HUES48 (cell line): ENCODE results near the gene BORCS6.

ENCODE experiments used
- H3K27ac ChIP-seq: one replicate; pipeline ENCODE4 v1.7.0; 2013; ENCODE audit warnings: low read depth, low read length, inconsistent platforms
- H3K27me3 ChIP-seq: 2 replicates; pipeline ENCODE4 v1.6.1; 2013; ENCODE audit warnings: mild to moderate bottlenecking, low read length; ENCODE audit not compliant: control insufficient read depth, insufficient read depth
- H3K36me3 ChIP-seq: 2 replicates; pipeline ENCODE4 v1.6.1; 2013; ENCODE audit warnings: low read length; ENCODE audit not compliant: control insufficient read depth, insufficient read depth
- H3K4me1 ChIP-seq: 2 replicates; pipeline ENCODE4 v1.6.1; 2013; ENCODE audit warnings: mild to moderate bottlenecking, low read length; ENCODE audit not compliant: control insufficient read depth, insufficient read depth
- H3K4me3 ChIP-seq: 2 replicates; pipeline ENCODE4 v1.5.1; 2013; ENCODE audit warnings: mild to moderate bottlenecking, low read depth, low read length
- H3K9ac ChIP-seq: 2 replicates; pipeline ENCODE4 v1.6.1; 2013; ENCODE audit warnings: mild to moderate bottlenecking, low read depth, low read length, moderate library complexity
- H3K9me3 ChIP-seq: 2 replicates; pipeline ENCODE4 v1.6.1; 2013; ENCODE audit warnings: low read length; ENCODE audit not compliant: control insufficient read depth, insufficient read depth

Gene BORCS6

GRCh38 chr17:8189711-8190477 is at the start of gene BORCS6:
BORCS6 (minus strand) TSS chr17:8190180; CDS start chr17:8190140, 40 bp downstream.
- Histone ChIP-seq H3K36me3 (no peaks in the 10 kb centered on the region), H3K9me3 (no peaks in the 10 kb centered on the region), H3K27me3 (peaks cover 13% of the 10 kb centered on the region), H3K9ac (no peak within 1 kb of the TSS), H3K27ac (peak within 1 kb of the TSS; percentile 52), H3K4me3 (peak within 1 kb of the TSS; percentile 78), H3K4me1 (peaks cover 8% of the 10 kb centered on the region)

- no peak overlapping the region for H3K4me3 ChIP-seq
- no peak overlapping the region for H3K9ac ChIP-seq
- H3K27me3 ChIP-seq: no peaks in the 10 kb centered on the region
- H3K36me3 ChIP-seq: peaks cover 78% of the 10 kb centered on the region
- H3K9me3 ChIP-seq: no peaks in the 10 kb centered on the region
- no peak overlapping the region for H3K27ac ChIP-seq
- no peaks in the 10 kb centered on the region for H3K4me1 ChIP-seq
Measured at GRCh38 chr17:8237886-8238285, 47.9 kb upstream of the BORCS6 start.

- Histone ChIP-seq H3K4me1 (no peaks in the 10 kb centered on the region), H3K9me3 (no peaks in the 10 kb centered on the region), H3K4me3 (no peak overlapping the region), H3K9ac (no peak overlapping the region), H3K36me3 (peaks cover 82% of the 10 kb centered on the region), H3K27ac (no peak overlapping the region), H3K27me3 (no peaks in the 10 kb centered on the region)
Measured at GRCh38 chr17:8237175-8237574, 47.2 kb upstream of the BORCS6 start.

- Histone ChIP-seq H3K36me3 (peaks cover 93% of the 10 kb centered on the region), H3K4me1 (no peaks in the 10 kb centered on the region), H3K9me3 (no peaks in the 10 kb centered on the region), H3K27me3 (no peaks in the 10 kb centered on the region), H3K4me3 (no peak overlapping the region), H3K27ac (no peak overlapping the region), H3K9ac (no peak overlapping the region)
Measured at GRCh38 chr17:8235676-8236075, 45.7 kb upstream of the BORCS6 start.

- H3K27me3 ChIP-seq: no peaks in the 10 kb centered on the region
- H3K4me3 ChIP-seq: no peak overlapping the region
- H3K4me1 ChIP-seq: no peaks in the 10 kb centered on the region
- H3K36me3 ChIP-seq: peaks cover 97% of the 10 kb centered on the region
- no peak overlapping the region for H3K9ac ChIP-seq
- H3K27ac ChIP-seq: no peak overlapping the region
- no peaks in the 10 kb centered on the region for H3K9me3 ChIP-seq
Measured at GRCh38 chr17:8234361-8235270, 44.6 kb upstream of the BORCS6 start.

GRCh38 chr17:8231701-8232100 is 41.7 kb upstream of the BORCS6 start:
- H3K4me3 ChIP-seq: no peak overlapping the region
- no peak overlapping the region for H3K9ac ChIP-seq
- no peaks in the 10 kb centered on the region for H3K27me3 ChIP-seq
- H3K9me3 ChIP-seq: no peaks in the 10 kb centered on the region
- H3K4me1 ChIP-seq: 0 out of 2 replicates have a peak, but pooled peaks cover 6% of the 10 kb centered on the region
- H3K36me3 ChIP-seq: peaks cover 98% of the 10 kb centered on the region
- no peak overlapping the region for H3K27ac ChIP-seq

GRCh38 chr17:8227238-8227581 is 37.2 kb upstream of the BORCS6 start:
- H3K27ac ChIP-seq: peak overlapping the region; percentile 31
- H3K9me3 ChIP-seq: no peaks in the 10 kb centered on the region
- H3K4me1 ChIP-seq: peaks cover 11% of the 10 kb centered on the region; the same call in 1 of the 2 replicates
- H3K36me3 ChIP-seq: peaks cover 53% of the 10 kb centered on the region
- no peak overlapping the region for H3K9ac ChIP-seq
- H3K27me3 ChIP-seq: no peaks in the 10 kb centered on the region
- H3K4me3 ChIP-seq: peak overlapping the region; percentile 75

- Histone ChIP-seq H3K9me3 (no peaks in the 10 kb centered on the region), H3K9ac (peak overlapping the region; percentile 74), H3K27me3 (no peaks in the 10 kb centered on the region), H3K4me1 (peaks cover 11% of the 10 kb centered on the region; the same call in 1 of the 2 replicates), H3K36me3 (peaks cover 47% of the 10 kb centered on the region), H3K4me3 (peak overlapping the region; percentile 75), H3K27ac (peak overlapping the region; percentile 86)
Measured at GRCh38 chr17:8226536-8227237, 36.7 kb upstream of the BORCS6 start.

- Histone ChIP-seq H3K9me3 (no peaks in the 10 kb centered on the region), H3K9ac (peak overlapping the region; percentile 74), H3K4me3 (peak overlapping the region; percentile 75), H3K4me1 (peaks cover 11% of the 10 kb centered on the region; the same call in 1 of the 2 replicates), H3K36me3 (peaks cover 40% of the 10 kb centered on the region), H3K27ac (peak overlapping the region; percentile 86), H3K27me3 (no peaks in the 10 kb centered on the region)
Measured at GRCh38 chr17:8225813-8226535, 36.0 kb upstream of the BORCS6 start.
